SK-N-SH (cell line): ENCODE results near the gene RAI14. TPM values are rescaled to one million over a fixed set of nuclear protein-coding genes. Genes with fewer than 3 reads are reported as not detected.

Source experiments
- CTCF ChIA-PET: fragments of 300-600, 350-600 bp; formaldehyde crosslinking; extraction: SDS; loops from one replicate; lab custom pipeline; 2021; lab: Yijun Ruan, JAX
- POLR2A ChIA-PET: fragments of 350-600 bp; sonication (Branson Sonifier 250); formaldehyde crosslinking; extraction: SDS; loops from one replicate; lab custom pipeline; 2020; ENCODE audit warnings: antibody characterized with exemption, inconsistent platforms; lab: Yijun Ruan, JAX
- DNase-seq: peaks from one replicate; pipeline ENCODE4 v3.0.0; 2012
- H2AFZ ChIP-seq: fragments of 200-600 bp; sonication (generic); 2 replicates; pipeline ENCODE4 v1.8.1; 2016; ENCODE audit warnings: antibody characterized with exemption, mild to moderate bottlenecking, low read depth
- H3F3A ChIP-seq: fragments of 200-600 bp; sonication (generic); replicated peaks from 2 replicates; pipeline ENCODE3; 2016; ENCODE audit warnings: antibody characterized with exemption, mild to moderate bottlenecking; ENCODE audit not compliant: insufficient read depth
- H3K27ac ChIP-seq, 2 experiments: fragments of 200-500 bp in 1 of 2; fragments of 200-600 bp in 1 of 2; sonication (Bioruptor generic) in 1 of 2; sonication (generic), shearing (Covaris generic) in 1 of 2; 2 replicates each; pipeline versions ENCODE4 v1.5.1 to v1.6.1; 2014 to 2016; ENCODE audit warnings: low read depth in 2 of 2, inconsistent platforms in 1 of 2, low read length in 1 of 2, mild to moderate bottlenecking in 1 of 2, mixed read lengths in 1 of 2
- H3K27me3 ChIP-seq: fragments of 200-600 bp; sonication (generic), shearing (Covaris generic); 2 replicates; pipeline ENCODE4 v1.6.1; 2016; ENCODE audit warnings: mixed run types; ENCODE audit not compliant: insufficient read depth
- H3K36me3 ChIP-seq, 2 experiments: fragments of 200-500 bp in 1 of 2; fragments of 200-600 bp in 1 of 2; sonication (Bioruptor generic) in 1 of 2; sonication (generic) in 1 of 2; replicated peaks in 1 of 2; 2 replicates each; pipeline versions ENCODE3 to v1.5.1; 2014 to 2016; ENCODE audit warnings: low read length in 1 of 2, mild to moderate bottlenecking in 1 of 2; ENCODE audit not compliant: insufficient read depth in 2 of 2, control insufficient read depth in 1 of 2
- H3K4me1 ChIP-seq, 2 experiments: fragments of 200-500 bp in 1 of 2; fragments of 200-600 bp in 1 of 2; sonication (Bioruptor generic) in 1 of 2; sonication (generic), shearing (Covaris generic) in 1 of 2; 2 replicates each; pipeline versions ENCODE4 v1.5.1 to v1.6.1; 2014 to 2016; ENCODE audit warnings: low read depth in 1 of 2, low read length in 1 of 2, mixed run types in 1 of 2; ENCODE audit not compliant: insufficient read depth in 2 of 2, control insufficient read depth in 1 of 2
- H3K4me2 ChIP-seq: fragments of 200-600 bp; sonication (generic), shearing (Covaris generic); 2 replicates; pipeline ENCODE4 v1.6.1; 2017; ENCODE audit warnings: mixed run types
- H3K4me3 ChIP-seq, 2 experiments: fragments of 200-500 bp in 1 of 2; fragments of 200-600 bp in 1 of 2; sonication (Bioruptor generic) in 1 of 2; sonication (generic), shearing (Covaris generic) in 1 of 2; 2 replicates each; pipeline versions ENCODE4 v1.5.1 to v1.8.1; 2014 to 2016; ENCODE audit warnings: low read depth in 2 of 2, inconsistent platforms in 1 of 2, low read length in 1 of 2, mild to moderate bottlenecking in 1 of 2, mixed read lengths in 1 of 2, moderate library complexity in 1 of 2
- H3K79me2 ChIP-seq: fragments of 200-600 bp; sonication (generic); 2 replicates; pipeline ENCODE4 v1.8.1; 2017; ENCODE audit warnings: mild to moderate bottlenecking; ENCODE audit not compliant: insufficient read depth
- H3K9ac ChIP-seq: fragments of 200-600 bp; sonication (generic); 2 replicates; pipeline ENCODE4 v1.6.1; 2017; ENCODE audit warnings: mixed run types
- H3K9me2 ChIP-seq: fragments of 200-600 bp; sonication (generic); 2 replicates; pipeline ENCODE4 v1.6.1; 2017; ENCODE audit warnings: mixed run types
- H3K9me3 ChIP-seq: fragments of 200-600 bp; sonication (generic); 2 replicates; pipeline ENCODE4 v1.6.1; 2017; ENCODE audit warnings: mixed run types, mild to moderate bottlenecking, moderate library complexity
- H4K20me1 ChIP-seq: fragments of 200-600 bp; sonication (generic); 2 replicates; pipeline ENCODE4 v1.6.1; 2017; ENCODE audit warnings: mild to moderate bottlenecking, mixed run types; ENCODE audit not compliant: insufficient read depth
- FOSL2 ChIP-seq: IDR thresholded peaks from 2 replicates; pipeline ENCODE4 v1.4.0; 2012; ENCODE audit warnings: low read depth, mild to moderate bottlenecking, moderate library complexity, borderline replicate concordance
- FOXJ3 ChIP-seq: sonication (generic); formaldehyde crosslinking; IDR thresholded peaks from 2 replicates; pipeline ENCODE4 v1.5.1; 2020; ENCODE audit warnings: mild to moderate bottlenecking, missing genetic modification reagents
- FOXM1 ChIP-seq: IDR thresholded peaks from 2 replicates; pipeline ENCODE4 v1.4.0; 2012; ENCODE audit warnings: low read depth, mild to moderate bottlenecking
- IRF3 ChIP-seq: fragments of 150-350 bp; IDR thresholded peaks from 2 replicates; pipeline ENCODE4 v1.6.1; 2016; ENCODE audit warnings: mild to moderate bottlenecking, low read depth, low read length
- JUND ChIP-seq: IDR thresholded peaks from 2 replicates; pipeline ENCODE4 v1.4.0; 2012
- MEF2A ChIP-seq: IDR thresholded peaks from 2 replicates; pipeline ENCODE4 v1.4.0; 2012; ENCODE audit warnings: low read depth, borderline replicate concordance
- NFIC ChIP-seq: IDR thresholded peaks from 2 replicates; pipeline ENCODE4 v1.4.0; 2012; ENCODE audit warnings: borderline replicate concordance
- PBX3 ChIP-seq: IDR thresholded peaks from 2 replicates; pipeline ENCODE4; 2012
- TEAD4 ChIP-seq: IDR thresholded peaks from 2 replicates; pipeline ENCODE4 v1.4.0; 2012; ENCODE audit warnings: mild to moderate bottlenecking, borderline replicate concordance; ENCODE audit not compliant: insufficient read depth
- WGBS: methylation state at CpG from one replicate; pipeline ENCODE4 v1.1.6; 2017; ENCODE audit warnings: low lambda C conversion rate; 5-methylcytosine and 5-hydroxymethylcytosine counted together
- polyA plus RNA-seq, 3 experiments: library from polyadenylated mRNA; depleted of rRNA; stranded (reverse); fragments of >200 nt; gene quantifications; 2 replicates each; pipeline ENCODE4 v1.2.3, GENCODE V29; 2012
- TF ChIP-seq, protein P1 (sequence below): fragments of 200-600 bp; sonication (generic); IDR thresholded peaks from 2 replicates; pipeline ENCODE4 v1.6.1; 2017; ENCODE audit warnings: antibody characterized with exemption, mild to moderate bottlenecking, moderate library complexity

The RAI14 gene
- polyA plus RNA-seq, 1 of the 3 experiments (the other 2 are of a cell fraction), result 53.2 TPM

- ChIA-PET CTCF (interaction anchor here (0.5 kb wide), 1 partner anchor 29 kb away, joined by 3 read pairs; no protein-coding TSS in a partner anchor), POLR2A (no interaction called here)
- Histone ChIP-seq H3K79me2 (no peaks in the 10 kb centered on the region), H3K27me3 (no peaks in the 10 kb centered on the region), H3K9ac (no peak overlapping the region), H3K9me3 (no peaks in the 10 kb centered on the region), H3K4me2 (no peak overlapping the region), H3K27ac (peak overlapping the region in 1 of 2 experiments; percentile 23; a peak in 1 of 4 replicates), H3K4me3 (no peak overlapping the region), H4K20me1 (no peaks in the 10 kb centered on the region), H3K4me1 (peaks cover 0 to 16% of the 10 kb centered on the region in 2 experiments; a peak in 2 of 4 replicates), H2AFZ (peak overlapping the region; percentile 77), H3K9me2 (no peaks in the 10 kb centered on the region), H3F3A (peaks cover 27% of the 10 kb centered on the region), H3K36me3 (no peaks in the 10 kb centered on the region)
- WGBS, result 49% methylated on average over 4 of the region's 4 CpGs
- DNase-seq, result no peak
- TF ChIP-seq NFIC, result no peak
- TF ChIP-seq MEF2A, result no peak
- TF ChIP-seq PBX3, result no peak
- no peak for TF ChIP-seq FOXM1
- no peak for TF ChIP-seq FOSL2
- TF ChIP-seq, protein P1, sequence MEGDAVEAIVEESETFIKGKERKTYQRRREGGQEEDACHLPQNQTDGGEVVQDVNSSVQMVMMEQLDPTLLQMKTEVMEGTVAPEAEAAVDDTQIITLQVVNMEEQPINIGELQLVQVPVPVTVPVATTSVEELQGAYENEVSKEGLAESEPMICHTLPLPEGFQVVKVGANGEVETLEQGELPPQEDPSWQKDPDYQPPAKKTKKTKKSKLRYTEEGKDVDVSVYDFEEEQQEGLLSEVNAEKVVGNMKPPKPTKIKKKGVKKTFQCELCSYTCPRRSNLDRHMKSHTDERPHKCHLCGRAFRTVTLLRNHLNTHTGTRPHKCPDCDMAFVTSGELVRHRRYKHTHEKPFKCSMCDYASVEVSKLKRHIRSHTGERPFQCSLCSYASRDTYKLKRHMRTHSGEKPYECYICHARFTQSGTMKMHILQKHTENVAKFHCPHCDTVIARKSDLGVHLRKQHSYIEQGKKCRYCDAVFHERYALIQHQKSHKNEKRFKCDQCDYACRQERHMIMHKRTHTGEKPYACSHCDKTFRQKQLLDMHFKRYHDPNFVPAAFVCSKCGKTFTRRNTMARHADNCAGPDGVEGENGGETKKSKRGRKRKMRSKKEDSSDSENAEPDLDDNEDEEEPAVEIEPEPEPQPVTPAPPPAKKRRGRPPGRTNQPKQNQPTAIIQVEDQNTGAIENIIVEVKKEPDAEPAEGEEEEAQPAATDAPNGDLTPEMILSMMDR, result no peak
Observed at GRCh38 chr5:34618371-34619065, 37.6 kb upstream of the RAI14 start.

- H3K4me1 ChIP-seq, result peaks cover 0 to 16% of the 10 kb centered on the region in 2 experiments; a peak in 2 of 4 replicates
- no peak overlapping the region for H3K4me2 ChIP-seq
- TF ChIP-seq JUND (no peak), TEAD4 (no peak), IRF3 (no peak), FOXJ3 (CRISPR knock-in tag) (no peak)
- ChIA-PET POLR2A (no interaction called here), CTCF (no interaction called here)
- H3K79me2 ChIP-seq, result no peaks in the 10 kb centered on the region
- WGBS, result 66% methylated on average over 5 of the region's 5 CpGs
- no peak overlapping the region for H3K9ac ChIP-seq
- H3K27me3 ChIP-seq, result no peaks in the 10 kb centered on the region
- peaks cover 27% of the 10 kb centered on the region for H3F3A ChIP-seq
- no peaks in the 10 kb centered on the region for H4K20me1 ChIP-seq
- H3K27ac ChIP-seq, result peak overlapping the region in 1 of 2 experiments; percentile 82; a peak in 2 of 4 replicates
- H3K4me3 ChIP-seq, result no peak overlapping the region
- no peaks in the 10 kb centered on the region for H3K9me3 ChIP-seq
- H3K36me3 ChIP-seq, result no peaks in the 10 kb centered on the region
- DNase-seq, result no peak
- peak overlapping the region; percentile 63 for H2AFZ ChIP-seq
- no peaks in the 10 kb centered on the region for H3K9me2 ChIP-seq
Observed at GRCh38 chr5:34620185-34620584, 35.9 kb upstream of the RAI14 start.
